Parietal lobe (tissue), 2 donors: ENCODE data around the gene SNCB. TPM values are rescaled to one million over a fixed set of nuclear protein-coding genes. Genes with fewer than 3 reads are reported as not detected.

ENCODE experiments used
- small RNA-seq: library from RNA; depleted of rRNA; stranded (forward); fragments of <200 nt; gene quantifications from one replicate; pipeline ENCODE3, GENCODE V24; 2014; ENCODE audit warnings: low replicate concordance
- total RNA-seq: library from RNA; depleted of rRNA; stranded (reverse); fragments of >200 nt; gene quantifications from one replicate; pipeline ENCODE4 v1.2.3, GENCODE V29; 2014

Gene SNCB
- 14.4 TPM for total RNA-seq

GRCh38 chr5:176629853-176630680, at the start of gene SNCB, which contains the start of gene EIF4E1B:
TSS of gene SNCB (minus strand) at chr5:176630534. CDS start at chr5:176629654, 880 bp downstream.
TSS of gene EIF4E1B (plus strand) at chr5:176630675. CDS start at chr5:176642788, 12,113 bp downstream.

GRCh38 chr5:176647030-176647842, 16.9 kb upstream of the SNCB start, which contains the start of gene TSPAN17:
TSS of gene TSPAN17 (plus strand) at chr5:176647484. CDS start at chr5:176647616, 132 bp downstream.

GRCh38 chr5:176609724-176610434, 20.5 kb downstream of the SNCB start, which contains the start of gene GPRIN1:
TSS of gene GPRIN1 (minus strand) at chr5:176610156. CDS start at chr5:176599834, 10,322 bp downstream.

Small RNA genes lying within 50 kb of the gene (small RNA-seq; reads per million reads assigned to genes)
- not detected for gene MIR4281

Other genes with a start within 250 kb of the SNCB start
- gene NOP16, start 241.9 kb downstream of the SNCB start, total RNA-seq = 9.1 TPM
- 28.5 TPM for gene HIGD2A, start 241.8 kb downstream of the SNCB start, total RNA-seq
- 47.6 TPM for gene CLTB, start 214.0 kb downstream of the SNCB start, total RNA-seq
- gene FAF2, start 182.1 kb downstream of the SNCB start, total RNA-seq = 37.9 TPM
- 21.0 TPM for gene RNF44, start 93.1 kb downstream of the SNCB start, total RNA-seq
- 0.63 TPM for gene CDHR2, start 81.2 kb downstream of the SNCB start, total RNA-seq
- 113 TPM for gene GPRIN1, start 20.4 kb downstream of the SNCB start, total RNA-seq
- 0.31 TPM for gene EIF4E1B, start 141 bp upstream of the SNCB start, total RNA-seq
- 25.4 TPM for gene TSPAN17, start 16.9 kb upstream of the SNCB start, total RNA-seq
- 11.6 TPM for gene UNC5A, start 180.0 kb upstream of the SNCB start, total RNA-seq